A549 (cell line): ENCODE data around the gene MMS19. TPM values are rescaled to one million over a fixed set of nuclear protein-coding genes. Genes with fewer than 3 reads are reported as not detected.

Source experiments
- ATAC-seq, 2 experiments: fragments of 200-7000 bp in 1 of 2; fragments of >200 bp in 1 of 2; cut with Nextera tagmentation in 1 of 2; cut with Tn5 transposase in 1 of 2; 3 replicates each; pipeline versions ENCODE4 v1.8.0 to v1.9.1; 2018 to 2020; ENCODE audit warnings: mild to moderate bottlenecking in 1 of 2, moderate library complexity in 1 of 2
- CTCF ChIA-PET: fragments of 300-600 bp; sonication (Branson Sonifier 250); formaldehyde crosslinking; extraction: SDS; loops from one replicate; lab custom pipeline; 2021; ENCODE audit warnings: antibody characterized with exemption, inconsistent platforms; lab: Yijun Ruan, JAX
- POLR2A ChIA-PET: fragments of 350-600 bp; formaldehyde crosslinking; extraction: SDS; loops from one replicate; lab custom pipeline; 2021; ENCODE audit warnings: antibody characterized with exemption, inconsistent platforms; lab: Yijun Ruan, JAX
- DNase-seq, 2 experiments: peaks; one replicate each; pipeline versions ENCODE4 v3.0.0 to v3.0.0-alpha.2; 2011 to 2016; ENCODE audit warnings: low read depth in 1 of 2, low spot score in 1 of 2
- FAIRE-seq: peaks from 2 replicates; lab custom pipeline; 2011; peaks lifted over from hg19 to GRCh38; lab: Jason Lieb, UNC
- H3K27ac ChIP-seq, 2 experiments: fragments of >200 bp; sonication (Bioruptor Twin); formaldehyde crosslinking; 3 replicates each; pipeline ENCODE4 v1.5.1; 2016 to 2017
- H3K4me1 ChIP-seq: fragments of >200 bp; sonication (Bioruptor Twin); formaldehyde crosslinking; 3 replicates; pipeline ENCODE4 v1.6.1; 2016
- H3K4me2 ChIP-seq: fragments of >200 bp; sonication (Bioruptor Twin); formaldehyde crosslinking; 3 replicates; pipeline ENCODE4 v1.6.1; 2016
- H3K4me3 ChIP-seq: fragments of >200 bp; sonication (Bioruptor Twin); formaldehyde crosslinking; 3 replicates; pipeline ENCODE4 v1.5.1; 2016
- H3K9me3 ChIP-seq: fragments of >200 bp; sonication (Bioruptor Twin); formaldehyde crosslinking; 3 replicates; pipeline ENCODE4 v1.6.1; 2016
- BCL3 ChIP-seq: fragments of >200 bp; sonication (Bioruptor Twin); formaldehyde crosslinking; IDR thresholded peaks from 3 replicates; pipeline ENCODE4 v1.6.1; 2016
- BHLHE40 ChIP-seq: IDR thresholded peaks from 2 replicates; pipeline ENCODE4 v1.6.1; 2012; ENCODE audit warnings: low read depth, low read length, inconsistent platforms
- CEBPB ChIP-seq, 2 experiments: fragments of >200 bp in 1 of 2; sonication (Bioruptor Twin) in 1 of 2; formaldehyde crosslinking in 1 of 2; IDR thresholded peaks; 2 replicates each; pipeline ENCODE4 v1.6.1; 2012 to 2016
- E2F6 ChIP-seq: IDR thresholded peaks from 2 replicates; pipeline ENCODE4 v1.6.1; 2012; ENCODE audit warnings: low read depth, borderline replicate concordance
- EHF ChIP-seq: fragments of 250-450 bp; sonication (Bioruptor Pico); IDR thresholded peaks from 2 replicates; pipeline ENCODE4 v1.5.0; 2020; ENCODE audit warnings: mild to moderate bottlenecking
- EHMT2 ChIP-seq: fragments of 200-600 bp; sonication (generic); IDR thresholded peaks from 2 replicates; pipeline ENCODE4 v1.6.1; 2016; ENCODE audit warnings: antibody characterized with exemption, low read depth, mild to moderate bottlenecking, moderate library complexity
- HEYL ChIP-seq: fragments of 250-450 bp; sonication (Bioruptor Pico); IDR thresholded peaks from 2 replicates; pipeline ENCODE4 v1.8.0; 2021; ENCODE audit warnings: mild to moderate bottlenecking, moderate library complexity
- JUN ChIP-seq, 2 experiments: fragments of >200 bp; sonication (Bioruptor Twin); formaldehyde crosslinking; IDR thresholded peaks; 2 replicates in 1 of 2; 3 replicates in 1 of 2; pipeline ENCODE4 v1.6.1; 2016 to 2017
- MAZ ChIP-seq: fragments of 150-350 bp; IDR thresholded peaks from 2 replicates; pipeline ENCODE4 v1.6.1; 2014; ENCODE audit warnings: antibody characterized with exemption, low read depth, low read length, borderline replicate concordance
- NR3C1 ChIP-seq: fragments of >200 bp; sonication (Bioruptor Twin); formaldehyde crosslinking; IDR thresholded peaks from 3 replicates; pipeline ENCODE4 v1.6.1; 2017
- PBX3 ChIP-seq: IDR thresholded peaks from 2 replicates; pipeline ENCODE4 v1.6.1; 2012
- PHF8 ChIP-seq: fragments of 200-600 bp; sonication (generic); IDR thresholded peaks from 2 replicates; pipeline ENCODE4 v1.6.1; 2016; ENCODE audit warnings: low read depth, mild to moderate bottlenecking, antibody characterized with exemption, moderate library complexity, borderline replicate concordance
- POLR2A ChIP-seq: IDR thresholded peaks from 2 replicates; pipeline ENCODE4 v1.6.1; 2012; ENCODE audit warnings: mild to moderate bottlenecking, low read length
- RAD21 ChIP-seq, 2 experiments: fragments of >200 bp in 1 of 2; sonication (Bioruptor Twin) in 1 of 2; formaldehyde crosslinking in 1 of 2; IDR thresholded peaks in 1 of 2; conservative IDR thresholded peaks in 1 of 2; 2 replicates in 1 of 2; 3 replicates in 1 of 2; pipeline ENCODE4 v1.6.1; 2012 to 2018; ENCODE audit warnings: inconsistent platforms in 1 of 2
- RCOR1 ChIP-seq: fragments of 150-350 bp; IDR thresholded peaks from 2 replicates; pipeline ENCODE4 v1.6.1; 2014; ENCODE audit warnings: antibody characterized with exemption, low read length, low read depth
- SMC3 ChIP-seq: fragments of >200 bp; sonication (Bioruptor Twin); formaldehyde crosslinking; IDR thresholded peaks from 3 replicates; pipeline ENCODE4 v1.6.1; 2018; ENCODE audit warnings: inconsistent platforms
- TFCP2L1 ChIP-seq: fragments of 250-450 bp; sonication (Bioruptor Pico); IDR thresholded peaks from 2 replicates; pipeline ENCODE4 v1.5.0; 2021; ENCODE audit warnings: mild to moderate bottlenecking
- TP53 ChIP-seq: fragments of 250-450 bp; sonication (Bioruptor Pico); IDR thresholded peaks from 2 replicates; pipeline ENCODE4 v1.5.0; 2021; ENCODE audit warnings: mild to moderate bottlenecking, moderate library complexity
- USF2 ChIP-seq: fragments of 450-650 bp; IDR thresholded peaks from 2 replicates; pipeline ENCODE4 v1.6.1; 2014; ENCODE audit warnings: antibody characterized with exemption
- ZNF302 ChIP-seq: fragments of 250-450 bp; sonication (Bioruptor Pico); IDR thresholded peaks from 2 replicates; pipeline ENCODE4 v1.9.0; 2021; ENCODE audit warnings: inconsistent platforms, mild to moderate bottlenecking, moderate library complexity
- ZSCAN20 ChIP-seq: fragments of 250-450 bp; sonication (Bioruptor Pico); IDR thresholded peaks from 2 replicates; pipeline ENCODE4 v1.8.0; 2022; ENCODE audit warnings: mild to moderate bottlenecking, moderate library complexity
- WGBS: methylation state at CpG from one replicate; pipeline ENCODE4 v1.1.6; 2017; ENCODE audit errors: missing lambda C conversion rate; 5-methylcytosine and 5-hydroxymethylcytosine counted together
- polyA minus RNA-seq: library from RNA; depleted of rRNA, polyadenylated mRNA; stranded (reverse); fragments of >200 nt; gene quantifications from 2 replicates; pipeline ENCODE4 v1.2.3, GENCODE V29; 2011; rRNA and poly(A)+ RNA removed
- polyA plus RNA-seq, 4 experiments: library from polyadenylated mRNA; depleted of rRNA in 3 of 4; stranded (reverse); fragments of >200 nt; fragmentation: RNase III in 1 of 4; extraction: RNeasy Plus Mini Kit Qiagen cat#74134 plus additional on column Dnase treatment in 1 of 4; gene quantifications; 2 replicates in 3 of 4; 3 replicates in 1 of 4; pipeline ENCODE4 v1.2.3, GENCODE V29; 2011 to 2017

MMS19 gene
- polyA plus RNA-seq (2011; rRNA removed) (65.6 and 83.4 TPM in 2 replicates), polyA plus RNA-seq (2017; fragmentation: RNase III; extraction: RNeasy Plus Mini Kit Qiagen cat#74134 plus additional on column Dnase treatment) (56.3 to 60.6 TPM (median 60.4 TPM) in 3 replicates), polyA minus RNA-seq (136 and 153 TPM in 2 replicates)
- polyA plus RNA-seq (2012; cell fraction: cytosol; rRNA removed), result 58.3 and 75.3 TPM in 2 replicates
- polyA plus RNA-seq (2012; cell fraction: nucleus; rRNA removed), result 193 and 200 TPM in 2 replicates

- peaks cover 23% of the 10 kb centered on the region; the same call in 2 of the 3 replicates for H3K4me1 ChIP-seq
- H3K27ac ChIP-seq, result peak within 1 kb of the TSS; percentile 85 to 96
- WGBS, result 2% methylated on average over 13 of the region's 73 CpGs
- H3K4me2 ChIP-seq, result peak within 1 kb of the TSS; percentile 97
- TF ChIP-seq ZSCAN20 (CRISPR knock-in tag) (no peak), E2F6 (0 out of 2 replicates have a peak, but pooled peaks have one; percentile 40), MAZ (0 out of 2 replicates have a peak, but pooled peaks have one; percentile 43), HEYL (CRISPR knock-in tag) (0 out of 2 replicates have a peak, but pooled peaks have one; percentile 25), JUN (IDR thresholded peaks at IDR 0.05) (peak in 1 of 2 experiments; percentile 69; a peak in 2 of 5 replicates), RAD21 (conservative IDR thresholded peaks at IDR 0.05 in 1 of 2, IDR thresholded peaks at IDR 0.05 in 1 of 2) (no peak), EHF (no peak), SMC3 (no peak), BCL3 (peak; percentile 68; the same call in 1 of the 3 replicates), USF2 (peak; percentile 95), PBX3 (no peak), EHMT2 (no peak), PHF8 (peak; percentile 91), TP53 (CRISPR knock-in tag) (peak; percentile 53), POLR2A (peak; percentile 73), BHLHE40 (peak; percentile 62; the same call in 1 of the 2 replicates), TFCP2L1 (CRISPR knock-in tag) (peak; percentile 55; the same call in 1 of the 2 replicates)
- FAIRE-seq, result no peak
- DNase-seq, result peak; percentile 97 to 98
- H3K9me3 ChIP-seq, result no peaks in the 10 kb centered on the region
- peak within 1 kb of the TSS; percentile 74 for H3K4me3 ChIP-seq
- peak; percentile 73 to 82 for ATAC-seq
- POLR2A ChIA-PET, result interaction anchor here (0.6 to 1.6 kb wide), 6 partner anchors 10 to 238 kb away, joined by 3 to 5 read pairs (median 4); partner anchors contain the start of genes AVPI1 and ZFYVE27
- CTCF ChIA-PET, result interaction anchor here (1.0 to 4.7 kb wide), 7 partner anchors 8 to 114 kb away, joined by 3 to 38 read pairs (median 3); no protein-coding TSS in a partner anchor
These were observed at the start of gene MMS19 for GRCh38 chr10:97498076-97498840. TSS of gene MMS19 (minus strand) at chr10:97498422. CDS start at chr10:97498384, 38 bp downstream.

GRCh38 chr10:97547962-97548361 lies 49.7 kb upstream of the MMS19 start:
- Histone ChIP-seq H3K4me1 (peaks cover 10% of the 10 kb centered on the region), H3K4me2 (no peak overlapping the region), H3K4me3 (no peak overlapping the region), H3K9me3 (no peaks in the 10 kb centered on the region), H3K27ac (peak overlapping the region in 1 of 2 experiments; percentile 20; a peak in 1 of 6 replicates)
- FAIRE-seq, result no peak
- TF ChIP-seq BHLHE40, result no peak
- no peak for TF ChIP-seq SMC3
- TF ChIP-seq CEBPB (IDR thresholded peaks at IDR 0.05), result no peak
- no peak for TF ChIP-seq NR3C1
- no peak for TF ChIP-seq ZNF302 (CRISPR knock-in tag)
- TF ChIP-seq TP53 (CRISPR knock-in tag), result no peak
- TF ChIP-seq RCOR1, result no peak
- TF ChIP-seq USF2, result no peak
- ChIA-PET CTCF (interaction anchor here (0.6 to 10.8 kb wide), 4 partner anchors 10 to 86 kb away, joined by 3 to 218 read pairs (median 108); no protein-coding TSS in a partner anchor), POLR2A (no interaction called here)
- ATAC-seq, result no peak
- no peak for DNase-seq
- 79% methylated on average over 4 of the region's 4 CpGs for WGBS
